ENCODE measurements around the gene DESI1. TPM values are rescaled to one million over a fixed set of nuclear protein-coding genes. Genes with fewer than 3 reads are reported as not detected.

Gene DESI1
- total RNA-seq, 1 experiment from 2014 or later: 30.2 TPM

GRCh38 chr22:41587347-41587723, 33.5 kb downstream of the DESI1 start:
- peaks cover 6 to 16% of the 10 kb centered on the region in 2 experiments for H3K4me1 Mint-ChIP-seq
- DNase-seq: no peak
- Histone ChIP-seq H3K4me2 (ENCODE audit: insufficient read depth, insufficient read length, low read length) (no peak overlapping the region), H2BK120ac (ENCODE audit: low read depth, low read length, poor library complexity, severe bottlenecking) (no peak overlapping the region), H2BK20ac (ENCODE audit: low read depth, low read length, poor library complexity, severe bottlenecking) (no peak overlapping the region), H3K18ac (ENCODE audit: insufficient read length, low read depth, low read length) (no peak overlapping the region), H3K27ac (ENCODE audit: insufficient read length, low read depth, low read length) (no peak overlapping the region), H3K23me2 (ENCODE audit: insufficient read length, low read depth, low read length, poor library complexity, severe bottlenecking) (peaks cover 7% of the 10 kb centered on the region), H3K27me3 (ENCODE audit: insufficient read depth, low read length) (no peaks in the 10 kb centered on the region), H3K56ac (ENCODE audit: insufficient read length, low read depth, low read length) (no peak overlapping the region), H4K20me1 (ENCODE audit: control insufficient read depth, insufficient read depth, insufficient read length) (no peaks in the 10 kb centered on the region), H3K9me3 (ENCODE audit: control insufficient read depth, low read depth, low read length) (no peaks in the 10 kb centered on the region), H2BK12ac (ENCODE audit: insufficient read length, low read depth, low read length) (no peak overlapping the region), H3T11ph (ENCODE audit: low read length) (no peak overlapping the region), H2BK15ac (ENCODE audit: low read depth, low read length) (no peak overlapping the region), H3K14ac (ENCODE audit: insufficient read depth, low read length) (no peak overlapping the region), H3K23ac (ENCODE audit: insufficient read length, low read depth, low read length) (no peak overlapping the region), H4K8ac (replicated peaks; ENCODE audit: insufficient read length, low read depth, low read length) (no peak overlapping the region), H3K4ac (ENCODE audit: low read depth, low read length) (no peak overlapping the region), H2AFZ (ENCODE audit: low read length) (no peak overlapping the region), H3K9ac (ENCODE audit: extremely low read depth, insufficient read length, low read length) (no peak overlapping the region), H4K5ac (ENCODE audit: insufficient read length, low read depth, low read length) (no peak overlapping the region), H3K79me2 (ENCODE audit: insufficient read depth, low read length) (no peaks in the 10 kb centered on the region), H2BK5ac (ENCODE audit: insufficient read length, low read length) (no peak overlapping the region), H3K4me1 (ENCODE audit: insufficient read depth, low read length) (no peaks in the 10 kb centered on the region), H2AK5ac (ENCODE audit: insufficient read length, low read length) (no peak overlapping the region), H3K79me1 (ENCODE audit: insufficient read depth, low read depth, low read length, poor library complexity, severe bottlenecking) (no peaks in the 10 kb centered on the region), H4K91ac (ENCODE audit: insufficient read length, low read depth, low read length) (no peak overlapping the region)
- WGBS (ENCODE audit: extremely low coverage, insufficient read length, low lambda C conversion rate): no CpG with 5 or more reads among the region's 7 CpGs
- peaks cover 3% of the 10 kb centered on the region for H3K27me3 Mint-ChIP-seq (ENCODE audit: low read depth)
- H3K36me3 Mint-ChIP-seq (ENCODE audit: insufficient read depth in 1 of 3, low read depth in 3 of 3): peaks cover 0 to 13% (median 4%) of the 10 kb centered on the region in 3 experiments; a peak in 4 of 7 replicates
- no peak overlapping the region for H3K4me3 Mint-ChIP-seq
- H3K9me3 Mint-ChIP-seq: no peaks in the 10 kb centered on the region
- TF ChIP-seq CTCF (conservative IDR thresholded peaks at IDR 0.05): no peak
- no peak overlapping the region for H3K27ac Mint-ChIP-seq

All from H9 (cell line).